ENCODE results near the gene FKBP8.
"Not testable (repeated sequence)": the region's sequence is repeated elsewhere in the genome, so short reads cannot be mapped to it uniquely, and the experiment has no call there.

FKBP8 gene

DNA sequence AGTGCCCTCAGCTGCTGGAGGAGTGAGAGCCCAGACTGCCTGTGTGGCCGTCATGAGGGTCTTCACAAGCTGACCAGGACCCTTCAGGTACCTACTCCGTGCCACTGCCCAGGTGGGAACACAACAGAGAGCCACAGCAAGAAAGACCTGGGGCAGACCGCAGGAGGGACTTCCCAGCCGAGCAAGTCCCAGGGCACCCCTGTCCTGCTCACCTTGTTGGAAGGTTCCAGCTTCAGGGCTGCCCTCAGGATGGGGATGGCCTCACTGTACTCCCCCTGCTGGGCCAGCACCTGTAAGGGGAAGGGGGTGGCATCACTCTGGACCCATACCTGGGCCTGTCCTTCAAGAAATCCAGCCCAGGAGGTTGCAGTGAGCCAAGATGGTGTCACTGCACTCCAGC is 10.3 kb downstream of the FKBP8 start:
- no peak for DNase-seq (ENCODE audit: low read depth)
- TF ChIP-seq, protein P1, sequence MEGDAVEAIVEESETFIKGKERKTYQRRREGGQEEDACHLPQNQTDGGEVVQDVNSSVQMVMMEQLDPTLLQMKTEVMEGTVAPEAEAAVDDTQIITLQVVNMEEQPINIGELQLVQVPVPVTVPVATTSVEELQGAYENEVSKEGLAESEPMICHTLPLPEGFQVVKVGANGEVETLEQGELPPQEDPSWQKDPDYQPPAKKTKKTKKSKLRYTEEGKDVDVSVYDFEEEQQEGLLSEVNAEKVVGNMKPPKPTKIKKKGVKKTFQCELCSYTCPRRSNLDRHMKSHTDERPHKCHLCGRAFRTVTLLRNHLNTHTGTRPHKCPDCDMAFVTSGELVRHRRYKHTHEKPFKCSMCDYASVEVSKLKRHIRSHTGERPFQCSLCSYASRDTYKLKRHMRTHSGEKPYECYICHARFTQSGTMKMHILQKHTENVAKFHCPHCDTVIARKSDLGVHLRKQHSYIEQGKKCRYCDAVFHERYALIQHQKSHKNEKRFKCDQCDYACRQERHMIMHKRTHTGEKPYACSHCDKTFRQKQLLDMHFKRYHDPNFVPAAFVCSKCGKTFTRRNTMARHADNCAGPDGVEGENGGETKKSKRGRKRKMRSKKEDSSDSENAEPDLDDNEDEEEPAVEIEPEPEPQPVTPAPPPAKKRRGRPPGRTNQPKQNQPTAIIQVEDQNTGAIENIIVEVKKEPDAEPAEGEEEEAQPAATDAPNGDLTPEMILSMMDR (IDR thresholded peaks at IDR 0.05; ENCODE audit: low read depth, low read length, missing control alignments): no peak
- in situ Hi-C loops (cut with HindIII; ENCODE audit: low sequenced_read_pairs): no loop called here
- H3K4me3 ChIP-seq (ENCODE audit: low read depth, low read length): no peak overlapping the region

DNA sequence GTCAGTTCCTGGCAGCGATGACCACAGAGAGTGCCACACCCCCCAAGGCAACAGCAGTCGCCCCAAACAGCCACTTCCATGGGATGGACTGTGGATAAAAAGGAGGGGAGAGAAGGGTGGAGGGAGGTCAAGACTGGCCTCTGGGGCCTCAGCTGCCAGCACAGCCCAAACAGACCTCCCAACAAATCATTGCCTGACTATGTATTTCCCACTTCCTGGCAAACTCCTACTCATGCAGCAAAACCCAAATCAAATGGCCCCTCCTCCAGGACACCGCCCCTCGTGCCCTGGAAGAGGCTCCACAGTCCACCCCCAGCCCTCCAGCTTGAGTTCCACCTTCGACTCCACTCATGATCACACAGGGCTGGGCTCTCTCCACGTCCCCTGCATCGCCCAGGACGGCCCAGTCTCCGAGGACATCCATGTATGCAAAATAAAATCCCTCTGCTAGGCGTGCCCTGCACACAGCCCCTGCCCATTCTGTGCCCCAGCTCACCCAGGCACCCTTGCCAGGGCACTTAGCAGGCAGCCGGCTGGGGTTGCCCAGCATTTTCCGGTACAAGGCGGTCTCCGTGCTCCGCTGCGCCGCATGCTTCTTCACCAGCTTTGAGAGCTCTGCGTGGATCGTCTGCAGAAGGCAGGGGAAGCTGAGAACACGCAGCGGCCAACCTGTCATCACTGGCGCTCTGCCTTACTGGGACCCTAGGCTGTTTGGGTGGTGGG is 11.0 kb downstream of the FKBP8 start:
- no peak overlapping the region for H3K4me3 ChIP-seq (ENCODE audit: low read depth, low read length)
- TF ChIP-seq, protein P1 (IDR thresholded peaks at IDR 0.05; ENCODE audit: low read depth, low read length, missing control alignments): no peak
- DNase-seq (ENCODE audit: low read depth): no peak
- in situ Hi-C loops (cut with HindIII; ENCODE audit: low sequenced_read_pairs): no loop called here

GRCh38 chr19:18531485-18531884 is 11.9 kb downstream of the FKBP8 start:
- in situ Hi-C loops (cut with HindIII; ENCODE audit: low sequenced_read_pairs): no loop called here
- TF ChIP-seq, protein P1 (IDR thresholded peaks at IDR 0.05; ENCODE audit: low read depth, low read length, missing control alignments): no peak

DNA sequence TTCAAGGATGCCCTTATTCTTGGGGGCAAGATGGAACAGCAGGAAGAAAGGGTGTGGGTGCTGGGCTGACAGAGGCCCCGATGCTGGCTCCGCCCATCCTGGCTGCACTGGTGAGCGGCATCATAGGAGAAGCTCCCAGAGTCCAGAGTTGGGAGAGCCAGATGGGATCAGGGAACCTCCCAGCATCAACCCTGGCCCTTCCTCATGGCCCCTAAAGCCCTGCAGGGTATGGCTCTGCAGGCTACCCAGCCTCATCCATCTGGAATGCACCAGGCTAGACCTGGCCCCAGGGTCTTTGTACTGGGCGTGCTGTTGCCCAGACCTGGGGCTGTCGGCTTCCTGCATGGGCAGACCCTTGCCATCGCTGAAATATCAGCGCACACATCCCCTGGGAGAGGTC is 13.6 kb downstream of the FKBP8 start:
- in situ Hi-C loops (cut with HindIII; ENCODE audit: low sequenced_read_pairs): no loop called here
- TF ChIP-seq, protein P1 (IDR thresholded peaks at IDR 0.05; ENCODE audit: low read depth, low read length, missing control alignments): no peak
- no peak for DNase-seq (ENCODE audit: low read depth)
- no peak overlapping the region for H3K4me3 ChIP-seq (ENCODE audit: low read depth, low read length)

More at GRCh38 chr19:18531485-18531884, 11.9 kb downstream of the FKBP8 start:
- DNase-seq (ENCODE audit: low read depth): no peak
- H3K4me3 ChIP-seq (ENCODE audit: low read depth, low read length): no peak overlapping the region

DNA sequence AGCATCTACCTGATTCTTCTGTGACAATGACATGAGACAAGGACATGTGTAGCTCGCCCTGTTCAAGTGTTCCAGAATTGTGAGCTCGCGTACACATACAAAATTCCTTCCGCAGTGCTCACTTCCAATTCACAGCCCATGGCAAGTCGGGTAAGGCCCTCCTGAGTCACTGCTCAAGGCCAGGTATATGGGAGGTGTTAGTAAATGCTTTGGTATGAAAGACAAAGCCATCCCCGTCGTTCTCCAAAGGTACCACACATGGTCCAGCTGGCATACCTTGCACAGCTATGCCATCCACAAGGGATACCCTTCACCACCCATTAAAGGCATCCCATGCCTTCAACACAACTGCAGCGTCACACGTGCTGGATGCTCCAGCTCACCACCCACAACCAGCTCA is 17.1 kb downstream of the FKBP8 start:
- H3K4me3 ChIP-seq (ENCODE audit: low read depth, low read length): no peak overlapping the region
- TF ChIP-seq, protein P1 (IDR thresholded peaks at IDR 0.05; ENCODE audit: low read depth, low read length, missing control alignments): no peak
- DNase-seq (ENCODE audit: low read depth): no peak
- in situ Hi-C loops (cut with HindIII; ENCODE audit: low sequenced_read_pairs): no loop called here

DNA sequence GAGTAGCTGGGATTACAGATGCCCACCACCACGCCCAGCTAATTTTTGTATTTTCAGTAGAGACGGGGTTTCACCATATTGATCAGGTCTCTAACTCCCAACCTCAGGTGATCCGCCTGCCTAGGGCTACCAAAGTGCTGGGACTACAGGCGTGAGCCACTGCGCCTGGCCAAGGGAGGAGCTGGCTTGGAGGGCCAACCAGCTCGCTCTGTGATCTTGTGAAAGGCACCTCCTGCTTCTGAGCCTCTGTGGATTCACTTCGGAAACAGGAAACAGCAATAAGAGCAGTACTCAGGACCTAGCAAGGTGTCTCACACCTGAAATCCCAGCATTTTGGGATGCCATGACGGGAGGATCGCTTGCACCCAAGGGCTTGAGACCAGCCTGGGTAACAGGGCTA is 19.5 kb downstream of the FKBP8 start:
- no peak overlapping the region for H3K4me3 ChIP-seq (ENCODE audit: low read depth, low read length)
- TF ChIP-seq, protein P1 (IDR thresholded peaks at IDR 0.05; ENCODE audit: low read depth, low read length, missing control alignments): no peak
- DNase-seq (ENCODE audit: low read depth): no peak
- in situ Hi-C loops (cut with HindIII; ENCODE audit: low sequenced_read_pairs): no loop called here

DNA sequence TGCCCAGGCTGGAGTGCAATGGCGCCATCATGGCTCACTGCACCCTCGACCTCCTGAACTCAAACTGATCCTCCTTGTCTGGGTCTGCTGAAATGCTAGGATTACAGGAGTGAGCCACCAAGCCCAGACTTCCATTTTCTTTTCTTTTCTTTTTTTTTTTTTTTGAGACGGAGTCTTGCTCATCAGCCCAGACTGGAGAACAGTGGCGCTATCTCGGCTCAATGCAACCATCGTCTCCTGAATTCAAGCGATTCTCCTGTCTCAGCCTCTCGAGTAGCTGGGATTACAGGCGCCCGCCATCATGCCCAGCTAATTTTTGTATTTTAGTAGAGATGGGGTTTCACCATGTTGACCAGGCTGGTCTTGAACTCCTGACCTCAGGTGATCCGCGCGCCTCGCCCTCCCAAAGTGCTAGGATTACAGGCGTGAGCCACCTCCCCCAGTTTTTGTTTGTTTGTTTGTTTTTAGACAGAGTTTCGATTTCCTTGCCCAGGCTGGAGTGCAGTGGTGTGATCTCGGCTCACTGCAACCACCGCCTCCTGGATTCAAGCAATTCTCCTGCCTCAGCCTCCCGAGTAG is 20.4 kb downstream of the FKBP8 start:
- not testable (repeated sequence) for DNase-seq (ENCODE audit: low read depth)

More for the DNA sequence above, 20.4 kb downstream of the FKBP8 start:
- H3K4me3 ChIP-seq (ENCODE audit: low read depth, low read length); in situ Hi-C loops (cut with HindIII; ENCODE audit: low sequenced_read_pairs): not testable (repeated sequence)

Data from astrocyte of the cerebellum (primary cell).